HepG2 (cell line): Measurements from ENCODE around the gene CDC42EP5. TPM values are rescaled to one million over a fixed set of nuclear protein-coding genes. Genes with fewer than 3 reads are reported as not detected.

ENCODE experiments used
- ATAC-seq: fragments of 200-7000 bp; cut with Tn5 transposase; 3 replicates; pipeline ENCODE4 v1.9.1; 2020; ENCODE audit warnings: mild to moderate bottlenecking, moderate library complexity
- BruUV-seq: library from RNA; stranded (reverse); fragments of 400-500 nt; replicated peaks from 2 replicates; lab custom pipeline; 2021; lab: Mats Ljungman, UMichigan
- CTCF ChIA-PET: fragments of 300-600 bp; formaldehyde crosslinking; extraction: SDS; loops from one replicate; lab custom pipeline; 2021; ENCODE audit warnings: low total read pairs, inconsistent platforms, low intra/inter-chr PET ratio; lab: Yijun Ruan, JAX
- POLR2A ChIA-PET: fragments of 350-600 bp; sonication (Branson Sonifier 250); formaldehyde crosslinking; loops from one replicate; lab custom pipeline; 2020; ENCODE audit warnings: antibody characterized with exemption, inconsistent platforms; lab: Yijun Ruan, JAX
- DNase-seq: peaks from one replicate; pipeline ENCODE4 v3.0.0-alpha.2; 2015; ENCODE audit warnings: low spot score
- FAIRE-seq: peaks from 3 replicates; lab custom pipeline; 2011; peaks lifted over from hg19 to GRCh38; lab: Jason Lieb, UNC
- H2AFZ ChIP-seq: one replicate; pipeline ENCODE4 v1.6.1; 2011; ENCODE audit warnings: low read length, inconsistent platforms
- H3K27ac ChIP-seq: fragments of 300-600 bp; 3 replicates; pipeline ENCODE4 v1.8.0; 2011; ENCODE audit warnings: mixed run types, mild to moderate bottlenecking, mixed read lengths, low read length, inconsistent platforms; ENCODE audit not compliant: insufficient read depth; ENCODE audit errors: extremely low read length
- H3K27me3 ChIP-seq, 2 experiments: fragments of 200-600 bp in 1 of 2; 2 replicates in 1 of 2; 3 replicates in 1 of 2; pipeline versions ENCODE4 v1.6.0 to v1.8.0; 2011; ENCODE audit warnings: low read length in 2 of 2, mild to moderate bottlenecking in 2 of 2, moderate library complexity in 2 of 2, inconsistent platforms in 1 of 2; ENCODE audit not compliant: insufficient read depth in 2 of 2, control insufficient read depth in 1 of 2
- H3K36me3 ChIP-seq, 2 experiments: fragments of 200-600 bp in 1 of 2; replicated peaks in 1 of 2; 2 replicates in 1 of 2; 3 replicates in 1 of 2; pipeline versions ENCODE4 v1.5.1 to v1.8.0; 2011; ENCODE audit warnings: low read length in 2 of 2, inconsistent platforms in 1 of 2; ENCODE audit not compliant: insufficient read depth in 2 of 2, control insufficient read depth in 1 of 2
- H3K4me1 ChIP-seq: 2 replicates; pipeline ENCODE4 v1.5.1; 2012; ENCODE audit warnings: low read length, inconsistent platforms; ENCODE audit not compliant: insufficient read depth
- H3K4me2 ChIP-seq: 2 replicates; pipeline ENCODE4 v1.6.0; 2011; ENCODE audit warnings: low read depth, low read length, inconsistent platforms
- H3K4me3 ChIP-seq, 3 experiments: fragments of 200-600 bp in 1 of 3; sonication (generic), shearing (Covaris generic) in 1 of 3; replicated peaks in 1 of 3; 2 replicates each; pipeline ENCODE4 v1.5.1; 2011 to 2016; ENCODE audit warnings: low read length in 3 of 3, inconsistent platforms in 2 of 3, low read depth in 2 of 3, mild to moderate bottlenecking in 2 of 3, control low read depth in 1 of 3, mixed read lengths in 1 of 3; ENCODE audit not compliant: insufficient read depth in 1 of 3
- H3K79me2 ChIP-seq: one replicate; pipeline ENCODE4 v1.6.1; 2011; ENCODE audit warnings: low read length, inconsistent platforms; ENCODE audit not compliant: insufficient read depth
- H3K9ac ChIP-seq: 2 replicates; pipeline ENCODE4 v1.6.0; 2011; ENCODE audit warnings: mild to moderate bottlenecking, low read depth, low read length, inconsistent platforms; ENCODE audit not compliant: insufficient read depth
- H3K9me3 ChIP-seq: 2 replicates; pipeline ENCODE4 v1.5.1; 2012; ENCODE audit warnings: mild to moderate bottlenecking, low read length
- H4K20me1 ChIP-seq: 2 replicates; pipeline ENCODE4 v1.6.0; 2011; ENCODE audit warnings: inconsistent platforms, mild to moderate bottlenecking, low read length, moderate library complexity; ENCODE audit not compliant: insufficient read depth
- ADNP ChIP-seq: sonication (generic); formaldehyde crosslinking; IDR thresholded peaks from 2 replicates; pipeline ENCODE4 v1.4.0; 2020; ENCODE audit warnings: missing genetic modification reagents
- AKNA ChIP-seq: sonication (generic); formaldehyde crosslinking; IDR thresholded peaks from 2 replicates; pipeline ENCODE4 v1.4.0; 2020; ENCODE audit warnings: missing genetic modification reagents, borderline replicate concordance
- ARNT ChIP-seq: fragments of 450-650 bp; IDR thresholded peaks from 2 replicates; pipeline ENCODE4 v1.6.1; 2017
- CHD2 ChIP-seq: IDR thresholded peaks from 2 replicates; pipeline ENCODE4 v1.6.1; 2011; ENCODE audit warnings: low read depth, low read length, improper control_type of control experiment
- DMAP1 ChIP-seq: IDR thresholded peaks from 2 replicates; pipeline ENCODE4 v1.6.1; 2016
- KLF12 ChIP-seq: sonication (generic); formaldehyde crosslinking; IDR thresholded peaks from 2 replicates; pipeline ENCODE4 v1.4.0; 2020; ENCODE audit warnings: missing genetic modification reagents, borderline replicate concordance
- SMAD1 ChIP-seq: sonication (generic); formaldehyde crosslinking; IDR thresholded peaks from 2 replicates; pipeline ENCODE4 v1.4.0; 2020; ENCODE audit warnings: missing genetic modification reagents, low read depth, mild to moderate bottlenecking, borderline replicate concordance
- SMYD3 ChIP-seq: sonication (generic); formaldehyde crosslinking; IDR thresholded peaks from 2 replicates; pipeline ENCODE4 v1.8.1; 2023; ENCODE audit warnings: mild to moderate bottlenecking, missing genetic modification reagents
- SP2 ChIP-seq: sonication (generic); formaldehyde crosslinking; IDR thresholded peaks from 2 replicates; pipeline ENCODE4 v1.5.1; 2020; ENCODE audit warnings: mild to moderate bottlenecking, missing genetic modification reagents
- SUZ12 ChIP-seq: fragments of 150-350 bp; IDR thresholded peaks from 2 replicates; pipeline ENCODE4 v1.6.1; 2014; ENCODE audit warnings: low read depth, low read length
- TOE1 ChIP-seq: sonication (generic); formaldehyde crosslinking; IDR thresholded peaks from 2 replicates; pipeline ENCODE4 v1.4.0; 2020; ENCODE audit warnings: mild to moderate bottlenecking, missing genetic modification reagents
- ZFX ChIP-seq: sonication (generic); formaldehyde crosslinking; IDR thresholded peaks from 2 replicates; pipeline ENCODE4 v1.4.0; 2020; ENCODE audit warnings: mild to moderate bottlenecking, low read depth, missing genetic modification reagents, moderate library complexity
- ZKSCAN8 ChIP-seq: IDR thresholded peaks from 2 replicates; pipeline ENCODE4 v1.6.1; 2016; ENCODE audit warnings: borderline replicate concordance, missing genetic modification reagents, missing compliant biosample characterization
- ZNF234 ChIP-seq: sonication (generic); formaldehyde crosslinking; conservative IDR thresholded peaks from 2 replicates; pipeline ENCODE4 v1.5.1; 2020; ENCODE audit warnings: mild to moderate bottlenecking, missing genetic modification reagents
- ZNF263 ChIP-seq: sonication (generic); formaldehyde crosslinking; IDR thresholded peaks from 2 replicates; pipeline ENCODE4 v1.4.0; 2020; ENCODE audit warnings: missing genetic modification reagents
- ZNF510 ChIP-seq: sonication (generic); formaldehyde crosslinking; IDR thresholded peaks from 2 replicates; pipeline ENCODE4 v1.4.0; 2020; ENCODE audit warnings: low read depth, mild to moderate bottlenecking, missing genetic modification reagents
- ZNF558 ChIP-seq: sonication (generic); formaldehyde crosslinking; IDR thresholded peaks from 2 replicates; pipeline ENCODE4 v1.9.0; 2022; ENCODE audit warnings: mild to moderate bottlenecking, missing genetic modification reagents, borderline replicate concordance
- ZNF577 ChIP-seq: sonication (generic); formaldehyde crosslinking; IDR thresholded peaks from 2 replicates; pipeline ENCODE4 v1.4.0; 2020; ENCODE audit warnings: mild to moderate bottlenecking, low read depth, missing genetic modification reagents, borderline replicate concordance
- ZNF737 ChIP-seq: sonication (generic); formaldehyde crosslinking; IDR thresholded peaks from 2 replicates; pipeline ENCODE4 v1.5.0; 2020; ENCODE audit warnings: missing genetic modification reagents, mild to moderate bottlenecking, borderline replicate concordance
- ZSCAN22 ChIP-seq: sonication (generic); formaldehyde crosslinking; IDR thresholded peaks from 2 replicates; pipeline ENCODE4 v1.4.0; 2020; ENCODE audit warnings: mild to moderate bottlenecking, missing genetic modification reagents
- WGBS: methylation state at CpG from one replicate; pipeline ENCODE4 v1.1.6; 2017; ENCODE audit warnings: low lambda C conversion rate; 5-methylcytosine and 5-hydroxymethylcytosine counted together
- in situ Hi-C: cut with HindIII; loops from 2 replicates; pipeline ENCODE4 v1.10.0; 2017; ENCODE audit warnings: low pct_unique_long_range_greater_than_20kb; ENCODE audit not compliant: extremely low pct_ligation_motif_present
- intact Hi-C: fragments of 100-400 bp; cut with micrococcal nuclease; formaldehyde crosslinking; loops from one replicate; pipeline ENCODE4 v1.10.0; 2022; ENCODE audit not compliant: unreplicated experiment
- polyA plus RNA-seq, 8 experiments: library from polyadenylated mRNA; depleted of rRNA in 3 of 8; stranded (reverse) in 7 of 8; unstranded in 1 of 8; fragments of >200 nt; fragmentation: Illumina TruSeq in 4 of 8; extraction: Trizol in 4 of 8; gene quantifications; 2 replicates each; pipeline versions ENCODE4 v1.2.1 to v1.2.3, GENCODE V29; 2011 to 2016; ENCODE audit warnings: low read depth in 4 of 8, missing spikeins in 1 of 8, mixed read lengths in 1 of 8; ENCODE audit not compliant: insufficient read depth in 1 of 8
- total RNA-seq, 5 experiments: library from RNA; depleted of rRNA; stranded (reverse); fragments of >200 nt; fragmentation: Illumina TruSeq; extraction: Trizol; gene quantifications; 2 replicates each; pipeline ENCODE4 v1.2.3, GENCODE V29; 2016; ENCODE audit warnings: low read depth in 1 of 5

Gene CDC42EP5
- total and polyA plus RNA-seq, 2 of the 13 experiments (the other 11 are each of a cell fraction or from before 2014, with no cell fraction given), result 0.41 to 1.6 TPM

- in situ Hi-C loops (no loop called here), intact Hi-C loops (no loop called here)
- no peaks in the 10 kb centered on the region for H4K20me1 ChIP-seq
- no TSS peak for BruUV-seq
- no peak overlapping the region for H3K27ac ChIP-seq
- DNase-seq (no peak), FAIRE-seq (no peak), ATAC-seq (no peak)
- ChIA-PET CTCF (no interaction called here), POLR2A (no interaction called here)
- H3K36me3 ChIP-seq, result no peaks in the 10 kb centered on the region
- WGBS, result 40% methylated on average over 10 of the region's 10 CpGs
- H3K9ac ChIP-seq, result no peak overlapping the region
- no peaks in the 10 kb centered on the region for H3K79me2 ChIP-seq
- peaks cover 16% of the 10 kb centered on the region for H3K4me1 ChIP-seq
- no peaks in the 10 kb centered on the region for H3K27me3 ChIP-seq
- H3K4me2 ChIP-seq, result no peak overlapping the region
- H3K9me3 ChIP-seq, result no peaks in the 10 kb centered on the region
- no peak overlapping the region for H2AFZ ChIP-seq
- TF ChIP-seq ZNF577 (CRISPR knock-in tag) (no peak), KLF12 (CRISPR knock-in tag) (no peak), SUZ12 (no peak), TOE1 (CRISPR knock-in tag) (no peak), CHD2 (no peak), ZNF737 (CRISPR knock-in tag) (no peak), ARNT (no peak), ADNP (CRISPR knock-in tag) (no peak), SMYD3 (no peak), AKNA (no peak), SMAD1 (CRISPR knock-in tag) (no peak), ZFX (no peak), ZKSCAN8 (CRISPR knock-in tag) (no peak), ZNF510 (CRISPR knock-in tag) (no peak), ZNF263 (CRISPR knock-in tag) (no peak), ZSCAN22 (CRISPR knock-in tag) (no peak), SP2 (CRISPR knock-in tag) (no peak), ZNF234 (CRISPR knock-in tag) (no peak), ZNF558 (CRISPR knock-in tag) (no peak), DMAP1 (CRISPR knock-in tag) (no peak)
- no peak overlapping the region for H3K4me3 ChIP-seq
Measured at GRCh38 chr19:54506079-54506478, 33.0 kb upstream of the CDC42EP5 start.
